NCI-H2081 (cell line): ENCODE data around the gene TGFBI.

Experiments used
- DNase-seq, 2 experiments: peaks; one replicate each; lab custom pipeline; 2025; lab: John Stamatoyannopoulos, UW

Gene TGFBI

DNA sequence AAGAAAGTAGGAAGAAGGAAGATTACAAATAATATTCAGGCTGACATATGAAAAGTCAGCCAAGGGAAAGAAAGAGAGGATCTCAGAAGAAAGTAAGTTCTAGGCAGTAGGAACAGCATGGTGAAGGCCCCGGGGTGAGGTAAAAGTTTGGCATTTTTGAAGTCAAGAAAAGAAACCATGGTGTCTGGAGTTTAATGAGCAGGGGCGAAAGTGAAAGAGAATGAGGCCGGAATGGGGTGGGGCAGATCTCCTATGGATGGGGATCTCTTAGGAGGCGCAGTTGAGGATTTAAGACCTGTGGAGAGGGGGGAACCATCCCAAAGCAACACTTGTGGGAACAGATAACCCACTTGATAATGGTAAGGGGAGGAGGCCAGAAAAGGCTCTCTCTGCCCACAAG lies 61.5 kb downstream of the TGFBI start:
- no peak for DNase-seq

DNA sequence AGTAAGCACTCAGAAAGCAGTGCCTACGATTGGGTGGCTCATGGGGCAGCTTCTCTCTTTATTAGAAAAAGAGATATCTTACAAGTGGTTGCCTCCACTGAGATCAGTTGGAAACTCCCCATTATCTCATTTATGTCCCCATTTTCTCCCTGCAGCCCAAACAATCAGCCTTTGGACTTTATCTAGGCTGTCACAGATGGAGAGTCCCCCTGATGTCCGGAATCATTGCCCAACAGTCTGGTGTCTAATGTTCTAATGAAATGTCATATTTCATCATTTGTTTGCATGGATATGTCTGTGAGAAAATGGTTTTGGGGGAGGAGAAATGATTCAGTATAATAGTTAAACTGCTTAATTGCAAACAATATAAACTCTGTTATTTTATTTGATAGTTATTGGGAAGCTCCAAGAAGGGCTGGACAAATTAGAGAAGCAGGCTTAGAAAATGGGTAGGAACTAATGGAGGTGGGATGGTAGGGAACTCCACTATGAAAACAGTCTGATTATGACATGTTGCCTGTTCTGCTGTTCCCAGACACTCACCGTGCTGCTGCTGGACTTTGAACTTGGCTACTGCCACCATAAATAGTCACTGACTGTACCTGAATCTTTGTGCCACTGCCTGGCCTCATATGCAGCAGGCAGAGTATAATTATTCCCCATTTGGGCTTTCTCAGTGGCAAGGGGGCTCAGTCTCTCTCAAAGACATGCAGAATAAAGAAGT lies 65.6 kb downstream of the TGFBI start:
- no peak for DNase-seq

DNA sequence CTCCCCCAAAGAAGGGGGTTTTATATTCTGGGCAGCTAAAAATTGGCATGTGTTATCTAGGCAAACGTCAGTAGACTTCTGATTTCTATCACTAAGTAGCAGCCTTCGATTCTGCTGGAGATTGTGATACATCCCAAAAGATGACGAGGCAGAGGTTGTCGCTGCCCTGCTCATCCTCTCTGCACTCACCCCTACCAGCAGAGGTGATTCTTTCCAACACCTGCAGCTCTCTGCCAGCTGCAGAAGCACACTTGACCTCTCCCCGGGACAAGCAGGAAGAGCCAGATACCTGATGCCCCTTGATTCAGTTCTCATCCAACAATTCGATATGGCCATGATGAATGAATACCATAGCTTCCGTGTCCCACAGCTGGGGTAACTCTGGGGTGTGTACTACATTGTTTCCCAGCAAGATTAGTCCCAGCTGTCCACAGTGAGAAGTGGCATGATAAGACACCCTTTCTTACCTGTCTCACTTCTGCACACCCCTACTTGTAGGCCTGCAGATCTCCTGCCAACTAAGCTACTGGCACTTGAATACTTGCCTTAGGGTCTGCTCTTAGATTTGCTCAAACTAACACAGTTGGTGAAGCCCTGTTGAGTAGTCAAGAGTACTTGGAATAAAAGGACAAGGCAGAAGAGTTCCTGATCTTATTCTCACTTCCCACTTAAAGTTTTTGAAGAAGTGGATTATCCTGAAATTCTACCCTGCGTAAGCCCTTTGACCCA lies 66.3 kb downstream of the TGFBI start:
- no peak for DNase-seq

DNA sequence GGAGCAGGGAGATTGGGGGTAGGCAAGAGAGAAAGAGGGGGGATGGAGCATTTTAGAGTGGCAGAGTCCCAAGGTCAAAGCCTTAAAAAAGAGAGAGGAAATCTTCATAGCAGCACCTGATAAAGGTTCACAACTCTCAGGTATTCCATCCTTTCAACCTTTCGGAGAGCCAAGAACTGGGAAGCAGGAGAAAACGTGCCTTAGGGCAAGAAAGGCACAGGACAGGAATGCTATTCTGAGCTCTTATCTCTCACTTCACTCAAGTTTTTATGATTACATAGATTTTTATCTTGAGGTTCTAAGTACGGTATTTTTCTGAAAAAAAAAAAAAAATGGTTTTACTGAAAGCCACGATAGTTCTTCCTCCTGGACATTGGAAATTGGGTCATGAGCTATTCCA lies 69.4 kb downstream of the TGFBI start:
- no peak for DNase-seq

DNA sequence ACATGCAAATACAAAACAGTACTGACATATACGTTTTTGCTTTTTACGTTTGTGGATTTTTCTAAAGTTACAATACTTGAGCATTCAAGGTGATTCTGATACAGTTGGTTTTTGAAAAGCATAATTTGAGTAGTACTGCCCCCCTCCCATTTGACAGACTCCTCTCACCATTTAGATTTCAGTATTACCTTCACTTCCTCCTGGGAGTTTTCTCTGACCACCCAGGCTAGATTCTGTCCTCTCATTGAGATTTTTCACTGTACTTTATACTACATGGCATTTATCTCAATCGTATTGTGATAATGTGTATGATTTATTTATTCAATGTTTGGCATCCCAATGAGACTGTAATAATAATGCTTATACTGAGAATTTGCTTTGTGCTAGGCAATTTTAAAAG lies 71.1 kb downstream of the TGFBI start:
- DNase-seq: no peak

DNA sequence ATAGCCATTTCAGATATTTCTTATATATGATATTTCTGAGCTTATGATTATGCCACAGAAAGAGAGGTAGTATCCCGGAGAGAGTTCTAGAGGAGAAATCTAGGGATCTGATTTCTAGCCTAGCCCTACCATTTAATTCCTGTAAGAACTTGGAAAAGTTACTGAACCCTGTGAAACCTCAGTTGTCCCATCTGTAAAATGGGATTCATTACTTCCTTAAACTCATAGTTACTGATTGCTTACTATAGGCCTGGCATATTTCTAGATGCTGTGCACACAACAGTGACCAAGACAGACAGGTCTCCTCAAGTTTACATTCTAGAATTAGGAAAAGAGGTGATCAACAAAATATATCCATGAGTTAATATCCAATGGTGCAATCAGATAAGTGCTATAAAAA lies 73.1 kb downstream of the TGFBI start:
- DNase-seq: no peak

DNA sequence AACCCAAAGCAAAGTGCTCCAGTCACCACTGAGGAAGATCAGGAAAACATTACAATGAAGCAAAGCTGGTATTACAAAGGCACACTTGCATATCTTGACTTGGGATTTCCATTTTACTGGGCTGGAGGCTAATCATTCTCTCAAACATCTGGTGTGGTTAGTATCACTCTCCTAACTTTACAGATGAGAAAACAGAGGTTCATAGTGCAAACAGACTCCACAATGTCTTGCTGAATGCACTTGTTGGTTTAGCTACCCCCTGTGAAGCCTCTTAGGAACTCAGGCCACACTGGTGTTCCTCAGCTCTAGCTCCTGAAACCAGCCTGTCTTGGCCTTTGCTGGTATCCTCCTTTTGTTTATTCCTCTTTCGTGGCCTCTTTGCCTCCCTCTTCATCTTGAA lies 74.3 kb downstream of the TGFBI start:
- no peak for DNase-seq

DNA sequence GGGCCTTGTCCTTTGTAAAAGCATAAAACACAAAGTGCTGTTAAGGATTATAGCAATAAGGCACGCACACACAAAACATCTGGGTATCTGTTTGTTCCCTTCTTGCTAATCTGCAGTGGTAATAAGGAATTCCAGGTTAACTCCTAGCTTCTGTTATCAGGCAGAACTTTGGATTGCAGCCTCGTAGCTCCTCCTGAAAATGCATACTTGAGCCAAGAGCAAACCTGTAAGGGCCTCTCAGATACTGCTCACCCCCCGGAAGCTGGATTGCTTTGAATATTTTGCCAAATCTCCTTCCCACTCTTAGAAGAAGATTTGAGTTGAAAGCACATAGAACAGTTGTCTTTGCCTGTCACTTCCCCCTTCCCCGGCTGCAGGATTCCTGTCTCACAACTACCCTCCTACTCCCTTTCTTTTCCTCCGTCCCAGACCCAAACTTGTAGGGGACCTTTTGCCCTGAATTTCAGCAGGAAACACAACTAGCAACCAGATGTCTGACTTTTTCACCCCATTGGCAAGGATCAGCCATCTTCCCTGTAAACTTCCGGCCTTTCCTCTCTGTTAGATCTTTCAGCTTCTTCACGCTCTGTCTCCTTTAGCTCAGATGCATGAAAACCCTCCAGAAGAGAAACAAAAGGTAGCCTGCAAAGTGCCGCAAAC lies 75.6 kb downstream of the TGFBI start:
- no peak for DNase-seq

DNA sequence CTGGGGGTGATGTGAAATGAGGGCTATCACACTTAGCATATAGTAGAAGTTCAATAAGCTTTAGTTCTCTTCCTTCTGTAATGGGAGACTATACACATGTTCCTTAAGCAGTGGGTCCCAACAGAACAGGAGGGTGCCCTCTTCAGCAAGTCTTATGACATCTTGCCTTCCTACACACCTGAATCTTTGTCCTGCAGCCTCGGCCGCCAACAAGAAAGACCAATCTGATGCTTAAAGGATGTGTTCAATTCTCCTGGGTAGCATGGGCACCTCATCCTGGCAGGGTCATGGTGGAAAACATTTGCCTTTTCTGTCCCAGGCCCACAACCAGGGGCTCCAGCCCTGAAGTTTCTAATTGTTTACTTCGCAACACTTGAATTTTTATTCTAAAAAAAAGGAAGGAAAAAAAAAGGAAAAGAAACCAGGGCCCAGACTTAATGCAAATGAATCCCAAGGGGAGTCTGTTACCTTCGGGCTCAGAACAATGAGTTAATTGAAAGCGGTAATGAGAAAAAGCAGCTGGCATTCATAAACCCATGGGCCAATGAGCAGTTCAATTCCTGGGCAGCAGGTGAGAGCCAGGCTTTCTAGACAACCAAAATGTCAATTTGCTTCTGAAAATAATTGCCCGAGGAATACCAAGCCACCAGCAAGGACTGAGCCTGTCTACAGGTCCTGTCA lies 77.7 kb downstream of the TGFBI start:
- DNase-seq: no peak

DNA sequence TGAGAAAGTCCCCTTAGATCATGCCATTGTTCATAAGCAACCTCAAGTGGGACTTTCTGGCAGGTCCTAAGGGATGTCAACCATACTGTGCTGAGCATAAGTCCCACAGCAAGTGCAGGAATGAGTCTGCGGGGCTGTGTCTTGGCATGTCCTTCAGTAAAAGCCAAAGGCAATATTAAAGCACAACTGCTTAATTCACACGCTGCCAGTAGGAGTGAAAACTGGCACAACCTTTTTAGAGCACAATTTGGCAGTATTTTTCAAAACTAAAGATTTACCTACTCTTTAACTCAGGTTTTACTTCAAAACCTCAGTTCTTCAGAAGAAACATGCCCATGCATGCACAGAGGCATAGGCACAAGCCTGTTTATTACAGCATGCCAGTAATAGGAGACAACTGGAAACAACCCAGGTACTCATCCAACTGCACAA lies 79.4 kb downstream of the TGFBI start:
- no peak for DNase-seq

DNA sequence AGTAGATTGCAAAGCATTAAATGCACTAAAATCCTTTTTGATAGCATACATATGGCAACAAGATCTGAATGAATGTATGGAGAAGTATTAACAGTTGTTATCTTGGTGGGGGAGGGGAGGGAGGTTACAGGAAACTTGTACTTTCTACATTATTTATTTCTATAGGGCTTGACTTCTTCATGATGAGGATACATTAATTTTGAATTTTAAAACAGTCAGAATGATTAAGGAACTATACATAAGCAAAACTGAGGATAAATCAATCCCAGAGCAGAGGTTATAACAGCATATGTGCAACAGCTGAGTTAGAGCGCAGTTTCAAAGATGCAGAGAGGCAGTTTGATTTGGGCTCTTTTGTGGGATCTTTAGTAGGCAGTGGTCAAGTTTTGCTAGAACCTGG lies 80.0 kb downstream of the TGFBI start:
- DNase-seq: no peak

DNA sequence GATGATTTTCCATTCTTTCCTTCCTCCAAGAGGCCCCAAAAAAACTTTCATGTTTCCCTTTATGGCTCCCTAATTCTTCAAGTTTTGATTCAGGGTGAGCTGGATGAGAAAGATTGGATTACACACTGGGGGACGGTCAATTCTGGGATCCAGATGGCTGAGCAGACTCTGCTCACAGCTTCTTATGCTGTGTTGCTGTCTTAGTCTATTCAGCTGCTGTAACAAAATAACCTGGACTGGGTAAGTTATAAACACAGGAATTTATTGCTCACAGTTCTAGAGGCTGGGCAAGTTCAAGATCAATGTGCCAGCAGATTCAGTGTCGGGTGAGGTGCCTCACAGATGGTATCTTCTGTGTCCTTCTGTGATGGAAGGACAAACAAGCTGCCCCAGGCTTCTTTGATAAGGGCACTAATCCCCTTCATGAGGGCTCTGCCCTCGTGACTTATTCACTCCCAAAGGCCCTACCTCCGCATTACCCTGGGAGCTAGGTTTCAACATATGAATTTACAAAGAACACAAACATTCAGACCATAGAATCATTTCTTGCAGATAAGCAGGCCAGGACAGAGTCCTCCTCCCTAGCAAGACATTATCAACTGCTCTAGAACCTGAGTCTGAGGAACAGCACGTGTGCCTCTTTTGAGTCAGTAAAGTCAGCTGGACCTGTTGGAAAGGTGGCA lies 80.8 kb downstream of the TGFBI start:
- no peak for DNase-seq
